Spleen (tissue), 7 donors: Measurements from ENCODE around the gene RBMY1D.

Source experiments
- POLR2A ChIP-seq, 3 donors: fragments of 450-650 bp; IDR thresholded peaks; one replicate each; pipeline ENCODE4 v1.5.1; 2017; ENCODE audit warnings: antibody characterized with exemption in 3 of 3, mild to moderate bottlenecking in 1 of 3
- POLR2AphosphoS5 ChIP-seq, 3 donors: sonication (generic); formaldehyde crosslinking; IDR thresholded peaks; one replicate each; pipeline ENCODE4 v1.5.1; 2017; ENCODE audit warnings: antibody characterized with exemption in 3 of 3
- TF ChIP-seq, protein P1 (sequence below), 11 experiments: fragments of 200-600 bp in 7 of 11; fragments of 450-650 bp in 4 of 11; sonication (generic) in 4 of 11; IDR thresholded peaks in 8 of 11; conservative IDR thresholded peaks in 3 of 11; 1 replicate in 7 of 11; 2 replicates in 4 of 11; pipeline versions ENCODE4 v1.4.0 to v1.8.0; 2016 to 2021; ENCODE audit warnings: antibody characterized with exemption in 11 of 11, inconsistent platforms in 4 of 11, mild to moderate bottlenecking in 1 of 11
- donor health status: DM: no; HTN: no; CAD: no; lungs with moderate emphysema.
- donor health status: DM: no; HTN: no; CAD: no.
- donor health status: DM: no; HTN: no; CAD: no.

GRCh38 chrY:21836343-21836742 lies 58.0 kb downstream of the RBMY1D start:
- TF ChIP-seq, protein P1, sequence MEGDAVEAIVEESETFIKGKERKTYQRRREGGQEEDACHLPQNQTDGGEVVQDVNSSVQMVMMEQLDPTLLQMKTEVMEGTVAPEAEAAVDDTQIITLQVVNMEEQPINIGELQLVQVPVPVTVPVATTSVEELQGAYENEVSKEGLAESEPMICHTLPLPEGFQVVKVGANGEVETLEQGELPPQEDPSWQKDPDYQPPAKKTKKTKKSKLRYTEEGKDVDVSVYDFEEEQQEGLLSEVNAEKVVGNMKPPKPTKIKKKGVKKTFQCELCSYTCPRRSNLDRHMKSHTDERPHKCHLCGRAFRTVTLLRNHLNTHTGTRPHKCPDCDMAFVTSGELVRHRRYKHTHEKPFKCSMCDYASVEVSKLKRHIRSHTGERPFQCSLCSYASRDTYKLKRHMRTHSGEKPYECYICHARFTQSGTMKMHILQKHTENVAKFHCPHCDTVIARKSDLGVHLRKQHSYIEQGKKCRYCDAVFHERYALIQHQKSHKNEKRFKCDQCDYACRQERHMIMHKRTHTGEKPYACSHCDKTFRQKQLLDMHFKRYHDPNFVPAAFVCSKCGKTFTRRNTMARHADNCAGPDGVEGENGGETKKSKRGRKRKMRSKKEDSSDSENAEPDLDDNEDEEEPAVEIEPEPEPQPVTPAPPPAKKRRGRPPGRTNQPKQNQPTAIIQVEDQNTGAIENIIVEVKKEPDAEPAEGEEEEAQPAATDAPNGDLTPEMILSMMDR (IDR thresholded peaks at IDR 0.05 in 8 of 11, conservative IDR thresholded peaks at IDR 0.05 in 3 of 11): no peak
- TF ChIP-seq POLR2AphosphoS5 (IDR thresholded peaks at IDR 0.05) (no peak), POLR2A (IDR thresholded peaks at IDR 0.05) (no peak)
